ENCODE data around the gene TMEM14B. TPM values are rescaled to one million over a fixed set of nuclear protein-coding genes. Genes with fewer than 3 reads are reported as not detected.

Gene TMEM14B
- total and polyA plus RNA-seq, 2 donors from 2014 or later, result 82.5 to 147 TPM

DNA sequence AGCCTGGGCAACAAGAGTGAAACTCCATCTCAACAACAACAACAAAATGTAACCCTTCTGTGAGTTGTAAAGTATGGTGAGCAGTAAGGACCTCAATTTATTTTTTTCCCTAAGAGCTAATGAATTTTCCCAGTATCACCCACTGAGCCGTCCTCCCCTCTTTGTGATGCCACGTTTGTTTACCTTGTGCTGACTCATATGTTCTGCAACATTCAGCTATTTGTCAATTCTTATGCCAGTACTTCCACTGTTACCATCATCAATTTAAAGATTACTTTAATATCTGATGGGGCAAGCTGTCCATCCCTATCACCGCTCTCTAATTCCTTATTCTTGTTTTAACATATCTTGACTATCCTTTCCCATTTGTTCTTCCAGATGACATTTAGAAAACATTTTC, 53.2 kb downstream of the TMEM14B start:
- Histone ChIP-seq H3K27ac (ENCODE audit: low read depth in 2 of 2, low read length in 2 of 2) (no peak overlapping the region), H3K4me3 (ENCODE audit: low read length in 3 of 3) (no peak overlapping the region), H3K4me1 (ENCODE audit: control insufficient read depth in 2 of 3, insufficient read depth in 2 of 3, low read depth in 1 of 3, low read length in 3 of 3) (no peaks in the 10 kb centered on the region), H3K36me3 (ENCODE audit: control insufficient read depth in 2 of 3, insufficient read depth in 3 of 3, low read length in 3 of 3) (no peaks in the 10 kb centered on the region), H3K9ac (ENCODE audit: low read length in 3 of 3) (no peak overlapping the region), H3K27me3 (ENCODE audit: control insufficient read depth, insufficient read depth, low read length) (no peaks in the 10 kb centered on the region), H3K9me3 (ENCODE audit: control insufficient read depth in 2 of 3, insufficient read depth in 1 of 3, low read length in 3 of 3) (no peaks in the 10 kb centered on the region)
- intact Hi-C loops (cut with DNase I), result loop anchor here (10.0 kb wide), 1 partner anchor 326 kb away; no protein-coding TSS in a partner anchor
- FAIRE-seq, result no peak
- no peak for TF ChIP-seq CTCF (IDR thresholded peaks at IDR 0.05; ENCODE audit: borderline replicate concordance, extremely low read depth, insufficient read depth)
- DNase-seq, result no peak

DNA sequence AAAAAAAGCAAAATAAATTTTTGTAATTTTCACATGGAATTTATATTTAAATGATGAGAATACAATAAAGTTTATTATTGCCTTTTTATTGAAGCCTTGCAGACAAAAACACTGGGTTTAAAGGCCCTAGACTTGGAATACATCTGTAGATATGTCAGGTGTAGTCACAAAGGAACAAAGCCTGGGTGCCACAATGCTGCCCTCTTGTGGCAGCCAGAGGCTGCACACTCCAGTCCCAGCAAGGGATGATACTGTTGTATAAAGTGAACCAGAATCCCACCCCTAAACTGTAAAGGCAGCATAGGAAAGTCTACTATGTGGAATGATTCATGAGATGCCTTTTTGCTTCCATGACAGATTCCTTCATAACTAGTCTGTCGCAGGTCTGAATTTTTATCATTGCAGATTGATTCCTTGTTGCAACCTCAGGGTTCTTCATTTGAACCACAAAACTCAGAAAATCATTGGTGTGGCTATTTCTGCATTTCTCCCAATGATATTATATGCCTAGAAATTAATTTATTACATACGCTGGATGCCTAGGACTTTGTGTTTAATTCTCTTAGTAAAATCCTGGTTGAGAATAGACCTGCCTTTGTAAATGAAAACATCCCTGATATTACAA, 53.7 kb downstream of the TMEM14B start:
- FAIRE-seq (peak; percentile 53), DNase-seq (peak in 4 of 5 donors; percentile 68 to 75 (median 70))
- no peak overlapping the region for H3K9ac ChIP-seq (ENCODE audit: low read length in 3 of 3)
- intact Hi-C loops (cut with DNase I), result loop anchor here (10.0 kb wide), 1 partner anchor 327 kb away; no protein-coding TSS in a partner anchor
- H3K4me1 ChIP-seq (ENCODE audit: control insufficient read depth in 2 of 3, insufficient read depth in 2 of 3, low read depth in 1 of 3, low read length in 3 of 3), result no peaks in the 10 kb centered on the region
- no peaks in the 10 kb centered on the region for H3K9me3 ChIP-seq (ENCODE audit: control insufficient read depth in 2 of 3, insufficient read depth in 1 of 3, low read length in 3 of 3)
- H3K4me3 ChIP-seq (ENCODE audit: low read length in 3 of 3), result no peak overlapping the region
- H3K27ac ChIP-seq (ENCODE audit: low read depth in 2 of 2, low read length in 2 of 2), result no peak overlapping the region
- no peaks in the 10 kb centered on the region for H3K27me3 ChIP-seq (ENCODE audit: control insufficient read depth, insufficient read depth, low read length)
- no peaks in the 10 kb centered on the region for H3K36me3 ChIP-seq (ENCODE audit: control insufficient read depth in 2 of 3, insufficient read depth in 3 of 3, low read length in 3 of 3)
- TF ChIP-seq CTCF (IDR thresholded peaks at IDR 0.05; ENCODE audit: borderline replicate concordance, extremely low read depth, insufficient read depth), result peak; percentile 90

Other genes starting within 250 kb of the TMEM14B start
- 12.5 TPM for gene GCNT2, start 226.5 kb upstream of the TMEM14B start, total RNA-seq
- 10.5 TPM for gene GCNT2, start 226.5 kb upstream of the TMEM14B start, polyA plus RNA-seq (ENCODE audit: insufficient read depth, low read depth, low replicate concordance)
- gene C6orf52, start 53.2 kb upstream of the TMEM14B start, total RNA-seq, result 1.5 TPM
- gene C6orf52, start 53.2 kb upstream of the TMEM14B start, polyA plus RNA-seq (ENCODE audit: insufficient read depth, low read depth, low replicate concordance), result 3.8 TPM
- 11.2 TPM for gene PAK1IP1, start 52.8 kb upstream of the TMEM14B start, total RNA-seq
- 11.6 TPM for gene PAK1IP1, start 52.8 kb upstream of the TMEM14B start, polyA plus RNA-seq (ENCODE audit: insufficient read depth, low read depth, low replicate concordance)
- 118 TPM for gene TMEM14C, start 24.7 kb upstream of the TMEM14B start, total RNA-seq
- gene TMEM14C, start 24.7 kb upstream of the TMEM14B start, polyA plus RNA-seq (ENCODE audit: insufficient read depth, low read depth, low replicate concordance), result 210 TPM
- gene MAK, start 90.7 kb downstream of the TMEM14B start, total RNA-seq, result 0.66 TPM
- gene MAK, start 90.7 kb downstream of the TMEM14B start, polyA plus RNA-seq (ENCODE audit: insufficient read depth, low read depth, low replicate concordance), result not detected
- gene GCM2, start 134.2 kb downstream of the TMEM14B start, total RNA-seq, result not detected
- not detected for gene GCM2, start 134.2 kb downstream of the TMEM14B start, polyA plus RNA-seq (ENCODE audit: insufficient read depth, low read depth, low replicate concordance)
- 1.5 TPM for gene SYCP2L, start 139.2 kb downstream of the TMEM14B start, total RNA-seq
- gene SYCP2L, start 139.2 kb downstream of the TMEM14B start, polyA plus RNA-seq (ENCODE audit: insufficient read depth, low read depth, low replicate concordance), result 1.0 TPM

Measured in kidney (tissue), 14 donors.